K562 (cell line): ENCODE measurements around the gene TP53I3. TPM values are rescaled to one million over a fixed set of nuclear protein-coding genes. Genes with fewer than 3 reads are reported as not detected.

ENCODE experiments used
- ATAC-seq: fragments of 200-7000 bp; cut with Tn5 transposase; 3 replicates; pipeline ENCODE4 v1.9.1; 2020; ENCODE audit warnings: moderate library complexity
- BruUV-seq: library from RNA; stranded (reverse); fragments of 400-500 nt; replicated peaks from 2 replicates; lab custom pipeline; 2021; lab: Mats Ljungman, UMichigan
- CTCF ChIA-PET: fragments of 300-600 bp; formaldehyde crosslinking; extraction: SDS; loops from one replicate; lab custom pipeline; 2021; ENCODE audit warnings: low intra/inter-chr PET ratio; lab: Yijun Ruan, JAX
- POLR2A ChIA-PET: fragments of 300-600, 350-650 bp; sonication (Branson Sonifier 250); formaldehyde crosslinking; extraction: SDS; loops from one replicate; lab custom pipeline; 2021; ENCODE audit warnings: antibody characterized with exemption, inconsistent platforms; lab: Yijun Ruan, JAX
- DNase-seq, 4 experiments: peaks; one replicate each; pipeline versions ENCODE4 v3.0.0 to v3.0.0-alpha.2; 2011 to 2018; ENCODE audit warnings: low spot score in 3 of 4, mixed read lengths in 3 of 4; ENCODE audit errors: extremely low read depth in 1 of 4
- FAIRE-seq: peaks from 2 replicates; lab custom pipeline; 2011; peaks lifted over from hg19 to GRCh38; lab: Jason Lieb, UNC
- H2AFZ ChIP-seq: 2 replicates; pipeline ENCODE4 v1.6.0; 2011; ENCODE audit warnings: low read depth, low read length, control low read depth, inconsistent platforms
- H3K27ac ChIP-seq: fragments of 200-600 bp; 3 replicates; pipeline ENCODE4 v1.8.0; 2011; ENCODE audit warnings: low read depth, mild to moderate bottlenecking, control low read depth, inconsistent platforms, low read length, moderate library complexity, mixed read lengths; ENCODE audit errors: extremely low read depth
- H3K27me3 ChIP-seq, 2 experiments: fragments of 300-600 bp in 1 of 2; 2 replicates in 1 of 2; 3 replicates in 1 of 2; pipeline versions ENCODE4 v1.6.0 to v1.8.0; 2011; ENCODE audit warnings: inconsistent platforms in 2 of 2, low read length in 2 of 2, mild to moderate bottlenecking in 1 of 2, mixed read lengths in 1 of 2, moderate library complexity in 1 of 2; ENCODE audit not compliant: control insufficient read depth in 2 of 2, insufficient read depth in 2 of 2
- H3K36me3 ChIP-seq: fragments of 300-600 bp; 3 replicates; pipeline ENCODE4 v1.8.0; 2011; ENCODE audit warnings: mild to moderate bottlenecking, low read length, inconsistent platforms; ENCODE audit not compliant: control insufficient read depth, insufficient read depth
- H3K4me1 ChIP-seq, 2 experiments: fragments of 200-600 bp in 1 of 2; replicated peaks in 1 of 2; 2 replicates in 1 of 2; 3 replicates in 1 of 2; pipeline versions ENCODE4 v1.5.1 to v1.8.0; 2011; ENCODE audit warnings: inconsistent platforms in 2 of 2, low read length in 2 of 2, mild to moderate bottlenecking in 1 of 2, mixed read lengths in 1 of 2, moderate library complexity in 1 of 2; ENCODE audit not compliant: control insufficient read depth in 2 of 2, insufficient read depth in 2 of 2
- H3K4me2 ChIP-seq: 2 replicates; pipeline ENCODE4 v1.6.1; 2011; ENCODE audit warnings: low read length, control low read depth, inconsistent platforms, mixed read lengths; ENCODE audit not compliant: insufficient read depth
- H3K4me3 ChIP-seq: fragments of 200-600 bp; sonication (generic), shearing (Covaris generic); 2 replicates; pipeline ENCODE4 v1.5.1; 2016; ENCODE audit warnings: control low read depth, inconsistent platforms
- H3K79me2 ChIP-seq: fragments of 200-600 bp; 3 replicates; pipeline ENCODE4 v1.8.0; 2011; ENCODE audit warnings: low read length, inconsistent platforms; ENCODE audit not compliant: control insufficient read depth, insufficient read depth
- H3K9ac ChIP-seq, 2 experiments: 2 replicates each; pipeline versions ENCODE4 v1.6.0 to v1.6.1; 2011; ENCODE audit warnings: low read depth in 2 of 2, low read length in 2 of 2, control low read depth in 1 of 2, inconsistent platforms in 1 of 2, mild to moderate bottlenecking in 1 of 2, mixed read lengths in 1 of 2; ENCODE audit not compliant: insufficient read depth in 1 of 2
- H3K9me1 ChIP-seq: one replicate; pipeline ENCODE4 v1.6.0; 2011; ENCODE audit warnings: inconsistent platforms, mild to moderate bottlenecking, low read length, moderate library complexity; ENCODE audit not compliant: control insufficient read depth, insufficient read depth
- H3K9me3 ChIP-seq: replicated peaks from 2 replicates; pipeline ENCODE4 v1.5.1; 2011; ENCODE audit warnings: low read depth, low read length, inconsistent platforms; ENCODE audit not compliant: control insufficient read depth, insufficient read depth
- H4K20me1 ChIP-seq: replicated peaks from 2 replicates; pipeline ENCODE4 v1.6.1; 2011; ENCODE audit warnings: low read length, inconsistent platforms, mixed read lengths; ENCODE audit not compliant: control insufficient read depth, insufficient read depth
- ARID2 ChIP-seq: fragments of 450-650 bp; IDR thresholded peaks from 2 replicates; pipeline ENCODE4 v1.6.1; 2017; ENCODE audit warnings: antibody characterized with exemption, mild to moderate bottlenecking
- CEBPG ChIP-seq, 3 experiments: fragments of 200-800 bp in 1 of 3; sonication (Bioruptor generic) in 1 of 3; sonication (generic) in 1 of 3; formaldehyde crosslinking in 1 of 3; IDR thresholded peaks in 2 of 3; conservative IDR thresholded peaks in 1 of 3; 2 replicates each; pipeline versions ENCODE4 v1.6.1 to v1.8.0; 2016 to 2022; ENCODE audit warnings: missing compliant biosample characterization in 2 of 3, missing genetic modification characterization in 2 of 3, mild to moderate bottlenecking in 1 of 3, missing genetic modification reagents in 1 of 3
- DMBX1 ChIP-seq: fragments of 250-450 bp; sonication (Bioruptor Pico); IDR thresholded peaks from 2 replicates; pipeline ENCODE4 v1.8.0; 2022; ENCODE audit warnings: inconsistent platforms, mild to moderate bottlenecking, moderate library complexity, borderline replicate concordance
- GTF2A2 ChIP-seq: IDR thresholded peaks from 2 replicates; pipeline ENCODE4 v1.6.1; 2016; ENCODE audit warnings: mild to moderate bottlenecking, missing genetic modification characterization, missing compliant biosample characterization
- SAFB ChIP-seq: fragments of 200-400 bp; formaldehyde crosslinking; IDR thresholded peaks from 2 replicates; pipeline ENCODE4 v1.6.1; 2017; ENCODE audit warnings: low read depth, low read length, borderline replicate concordance
- SMAD4 ChIP-seq: fragments of 250-450 bp; sonication (Bioruptor Pico); conservative IDR thresholded peaks from 2 replicates; pipeline ENCODE4 v1.8.0; 2021; ENCODE audit warnings: inconsistent platforms, mild to moderate bottlenecking, moderate library complexity
- SNIP1 ChIP-seq: fragments of 450-650 bp; IDR thresholded peaks from 2 replicates; pipeline ENCODE4 v1.7.1; 2017; ENCODE audit warnings: low read depth, mild to moderate bottlenecking
- ZNF668 ChIP-seq: fragments of 250-450 bp; sonication (Bioruptor Pico); IDR thresholded peaks from 2 replicates; pipeline ENCODE4 v1.8.0; 2022; ENCODE audit warnings: mild to moderate bottlenecking, inconsistent platforms
- WGBS: fragments of 100-300 bp; shearing (Covaris generic); methylation state at CpG from one replicate; pipeline ENCODE4 v1.1.6; 2016; ENCODE audit warnings: low coverage, mixed read lengths; ENCODE audit not compliant: insufficient coverage; ENCODE audit errors: missing lambda C conversion rate; 5-methylcytosine and 5-hydroxymethylcytosine counted together
- in situ Hi-C: fragments of 300-500 bp; cut with MboI; formaldehyde crosslinking; loops from 4 replicates; pipeline ENCODE4 v1.15.0; 2018; ENCODE audit warnings: inconsistent platforms, mixed read lengths
- intact Hi-C: fragments of 100-400 bp; cut with micrococcal nuclease; formaldehyde crosslinking; loops from 2 replicates; pipeline ENCODE4 v1.14.2; 2022
- polyA plus RNA-seq, 8 experiments: library from polyadenylated mRNA; depleted of rRNA in 4 of 8; stranded (reverse) in 5 of 8; unstranded in 3 of 8; fragments of >200 nt; fragmentation: Nextera tagmentation in 2 of 8; fragmentation: Illumina TruSeq in 1 of 8; extraction: Ambion mirVana in 2 of 8; extraction: Trizol in 1 of 8; gene quantifications; 2 replicates each; pipeline versions ENCODE4 v1.2.1 to v1.2.3, GENCODE V29; 2011 to 2014; ENCODE audit warnings: inconsistent platforms in 1 of 8, missing spikeins in 1 of 8
- total RNA-seq, 7 experiments: library from RNA; depleted of rRNA in 6 of 7; stranded (reverse); fragments of >200 nt in 6 of 7; fragmentation: Illumina TruSeq in 2 of 7; extraction: Trizol in 2 of 7; gene quantifications; 2 replicates each; pipeline versions ENCODE4 v1.2.1 to v1.2.3, GENCODE V29; 2011 to 2021; ENCODE audit warnings: low replicate concordance in 1 of 7
- TF ChIP-seq, protein P1 (sequence below): conservative IDR thresholded peaks from 2 replicates; pipeline ENCODE4 v1.6.1; 2011; ENCODE audit warnings: low read depth, mild to moderate bottlenecking, low read length; ENCODE audit not compliant: control insufficient read depth

Gene TP53I3
- total and polyA plus RNA-seq, 9 of the 15 experiments (the other 6 are each of a cell fraction or from before 2014, with no cell fraction given), result 0.65 to 9.5 (median 5.6) TPM

- WGBS, result 16% methylated on average over 3 of the region's 6 CpGs
- POLR2A ChIA-PET, result no interaction called here
These were observed 28.9 kb downstream of the TP53I3 start for GRCh38 chr2:24055750-24056149.

GRCh38 chr2:24054366-24055010, 30.1 kb downstream of the TP53I3 start:
- Histone ChIP-seq H3K27me3 (peaks cover 10 to 11% of the 10 kb centered on the region in 2 experiments; a peak in 4 of 5 replicates), H4K20me1 (no peaks in the 10 kb centered on the region; the same call in 1 of the 2 replicates), H3K4me3 (no peak overlapping the region), H3K4me2 (no peak overlapping the region), H3K36me3 (no peaks in the 10 kb centered on the region), H3K4me1 (peaks cover 0 to 10% of the 10 kb centered on the region in 2 experiments; a peak in 2 of 5 replicates), H3K27ac (no peak overlapping the region), H2AFZ (no peak overlapping the region), H3K9me1 (no peaks in the 10 kb centered on the region), H3K79me2 (no peaks in the 10 kb centered on the region), H3K9ac (no peak overlapping the region), H3K9me3 (no peaks in the 10 kb centered on the region)
- ChIA-PET POLR2A (no interaction called here), CTCF (no interaction called here)
- FAIRE-seq (no peak), DNase-seq (no peak), ATAC-seq (no peak; the same call in 2 of the 3 replicates)
- in situ Hi-C loops, result no loop called here
- intact Hi-C loops, result no loop called here
- no TSS peak for BruUV-seq
- TF ChIP-seq, protein P1, sequence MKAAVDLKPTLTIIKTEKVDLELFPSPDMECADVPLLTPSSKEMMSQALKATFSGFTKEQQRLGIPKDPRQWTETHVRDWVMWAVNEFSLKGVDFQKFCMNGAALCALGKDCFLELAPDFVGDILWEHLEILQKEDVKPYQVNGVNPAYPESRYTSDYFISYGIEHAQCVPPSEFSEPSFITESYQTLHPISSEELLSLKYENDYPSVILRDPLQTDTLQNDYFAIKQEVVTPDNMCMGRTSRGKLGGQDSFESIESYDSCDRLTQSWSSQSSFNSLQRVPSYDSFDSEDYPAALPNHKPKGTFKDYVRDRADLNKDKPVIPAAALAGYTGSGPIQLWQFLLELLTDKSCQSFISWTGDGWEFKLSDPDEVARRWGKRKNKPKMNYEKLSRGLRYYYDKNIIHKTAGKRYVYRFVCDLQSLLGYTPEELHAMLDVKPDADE, result no peak
- TF ChIP-seq CEBPG (CRISPR knock-in tag; IDR thresholded peaks at IDR 0.05) (no peak), CEBPG (tag; conservative IDR thresholded peaks at IDR 0.05 in 1 of 2, IDR thresholded peaks at IDR 0.05 in 1 of 2) (peak in 1 of 2 experiments; percentile 52; a peak in 1 of 4 replicates)
- WGBS, result 6% methylated on average over 8 of the region's 8 CpGs

More at GRCh38 chr2:24055750-24056149, 28.9 kb downstream of the TP53I3 start:
- DNase-seq, result no peak
- Histone ChIP-seq H3K9me3 (no peaks in the 10 kb centered on the region), H3K27ac (no peak overlapping the region), H3K79me2 (no peaks in the 10 kb centered on the region), H4K20me1 (no peaks in the 10 kb centered on the region; the same call in 1 of the 2 replicates), H3K36me3 (no peaks in the 10 kb centered on the region), H3K27me3 (peaks cover 5 to 10% of the 10 kb centered on the region in 2 experiments; a peak in 4 of 5 replicates), H2AFZ (no peak overlapping the region), H3K9ac (no peak overlapping the region), H3K4me1 (no peaks in the 10 kb centered on the region), H3K9me1 (no peaks in the 10 kb centered on the region), H3K4me2 (no peak overlapping the region), H3K4me3 (no peak overlapping the region)
- in situ Hi-C loops (no loop called here), intact Hi-C loops (no loop called here)
- CTCF ChIA-PET, result no interaction called here
- FAIRE-seq, result peak; percentile 35
- no TSS peak for BruUV-seq
- TF ChIP-seq SMAD4 (CRISPR knock-in tag) (no peak), ZNF668 (CRISPR knock-in tag) (no peak), DMBX1 (CRISPR knock-in tag) (no peak), SAFB (no peak), GTF2A2 (tag) (no peak), SNIP1 (no peak), ARID2 (no peak)
- no peak for ATAC-seq
